NCI-H1092 treated with DMSO at 0.1 percent for 48 hours (cell line): ENCODE measurements around the gene ADRM1.

Experiments
- DNase-seq: peaks from one replicate; lab custom pipeline; 2025; lab: John Stamatoyannopoulos, UW

Gene ADRM1

DNA sequence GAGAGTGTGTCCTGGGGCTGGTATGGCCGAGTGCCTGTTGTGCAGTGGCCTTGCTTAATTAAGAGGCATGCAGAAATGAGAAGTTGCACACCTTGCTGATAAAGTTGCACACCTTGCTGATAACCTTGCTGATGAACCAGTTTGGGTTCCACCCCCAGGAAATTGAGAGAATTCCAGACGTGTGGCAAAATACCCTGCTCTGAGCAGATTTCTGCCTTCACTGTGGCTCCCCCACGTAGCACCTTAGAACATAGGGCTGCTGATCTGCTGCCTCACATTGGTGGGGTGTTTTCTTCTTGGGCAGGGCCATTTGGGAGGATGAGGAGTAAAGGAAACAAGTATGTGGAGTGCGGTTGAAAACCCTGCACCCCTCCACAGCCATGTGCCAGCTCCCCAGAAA is 22.5 kb upstream of the ADRM1 start:
- DNase-seq, result no peak

- DNase-seq, result no peak
These were observed 21.4 kb upstream of the ADRM1 start for GRCh38 chr20:62281161-62281933.

DNA sequence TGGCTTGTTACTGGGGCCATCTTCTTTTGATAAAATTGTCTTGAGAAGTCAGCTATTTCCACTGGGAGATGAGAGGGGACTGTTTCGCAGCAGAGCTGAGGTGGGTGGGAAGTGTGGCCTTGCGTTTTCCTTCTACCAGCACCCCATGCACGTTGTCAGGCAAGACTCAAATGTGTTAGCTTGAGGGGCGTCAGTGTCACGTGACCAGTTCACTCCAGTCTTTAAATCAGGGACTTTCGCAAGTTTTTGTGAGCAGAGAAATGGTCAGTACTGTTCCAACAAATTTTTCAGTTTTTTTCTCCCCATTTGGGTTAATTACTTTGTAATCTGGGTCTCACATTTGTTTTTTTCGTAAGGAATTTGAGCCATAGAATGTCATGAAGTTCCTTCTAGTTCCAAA is 20.7 kb upstream of the ADRM1 start:
- no peak for DNase-seq

GRCh38 chr20:62282877-62283503 is 19.8 kb upstream of the ADRM1 start:
- DNase-seq, result no peak

- DNase-seq, result no peak
These were observed 18.3 kb upstream of the ADRM1 start for GRCh38 chr20:62284448-62284847.

GRCh38 chr20:62285151-62285550 is 17.6 kb upstream of the ADRM1 start:
- DNase-seq, result no peak

DNA sequence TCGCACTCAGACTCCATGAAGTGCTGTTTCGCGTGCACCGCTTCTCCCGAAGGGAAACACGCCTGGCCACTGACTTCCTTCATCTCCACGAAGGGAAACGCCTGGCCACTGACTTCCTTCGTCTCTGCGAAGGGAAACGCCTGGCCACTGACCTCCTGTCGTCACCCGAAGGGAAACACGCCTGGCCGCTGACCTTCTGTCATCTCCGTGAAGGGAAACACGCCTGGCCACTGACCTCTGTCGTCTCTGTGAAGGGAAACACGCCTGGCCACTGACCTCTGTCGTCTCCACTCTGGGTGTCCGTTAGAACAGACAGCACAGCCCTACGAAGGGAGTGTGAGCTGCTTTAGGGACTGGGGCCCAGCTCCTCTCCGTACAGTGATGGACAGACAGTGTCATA is 17.1 kb upstream of the ADRM1 start:
- DNase-seq, result no peak

GRCh38 chr20:62286493-62287064 is 16.2 kb upstream of the ADRM1 start:
- DNase-seq, result no peak

- no peak for DNase-seq
These were observed 15.7 kb upstream of the ADRM1 start for GRCh38 chr20:62287129-62287528.

- DNase-seq, result no peak
These were observed 14.8 kb upstream of the ADRM1 start for GRCh38 chr20:62287759-62288534.

DNA sequence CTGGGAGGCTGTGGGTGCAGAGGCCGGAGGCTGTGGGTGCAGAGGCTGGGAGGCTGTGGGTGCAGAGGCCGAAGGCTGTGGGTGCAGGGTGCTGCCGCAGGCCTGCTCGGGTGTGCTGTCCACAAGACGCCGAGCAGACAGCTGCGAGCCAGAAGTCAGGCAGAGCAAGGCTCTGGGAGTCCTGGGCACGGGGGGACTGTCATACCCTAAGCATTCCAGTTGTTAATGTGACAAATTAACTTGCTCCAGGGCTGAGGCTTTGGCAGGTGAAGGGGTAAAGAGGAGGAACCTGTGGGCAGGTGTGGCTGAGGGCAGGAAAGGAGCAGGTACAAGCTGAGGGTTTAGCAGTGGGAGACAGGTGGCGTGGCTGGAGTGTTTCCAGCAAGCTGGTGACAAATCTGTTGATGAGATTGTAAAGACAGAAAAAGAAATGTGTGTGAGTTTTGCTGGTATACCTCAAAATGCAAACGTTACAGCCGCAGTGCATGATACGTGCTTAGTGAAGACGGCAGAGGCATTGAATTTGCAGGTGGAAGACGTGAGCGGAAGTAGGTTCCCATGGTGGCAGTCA is 14.2 kb upstream of the ADRM1 start:
- no peak for DNase-seq

DNA sequence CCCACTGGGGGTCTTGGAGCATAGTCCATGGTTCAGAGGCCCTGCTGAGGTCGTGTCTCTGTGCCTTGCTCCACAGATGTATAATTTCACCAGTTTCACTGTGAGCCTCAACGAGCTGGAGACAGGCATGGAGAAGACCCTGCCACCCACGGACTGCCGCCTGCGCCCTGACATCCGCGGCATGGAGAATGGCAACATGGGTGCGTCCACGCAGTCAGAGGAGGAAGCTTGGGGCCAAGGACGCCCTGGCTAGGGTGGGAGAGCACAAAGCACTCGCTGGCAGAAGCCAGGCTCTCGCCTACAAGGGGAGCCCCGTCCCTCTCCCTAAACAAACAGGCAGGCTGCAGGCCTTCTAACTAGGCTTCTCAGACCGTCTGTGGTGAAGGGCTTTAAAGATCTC is 13.7 kb upstream of the ADRM1 start:
- DNase-seq, result no peak

- DNase-seq, result no peak
These were observed 12.9 kb upstream of the ADRM1 start for GRCh38 chr20:62289898-62290297.

DNA sequence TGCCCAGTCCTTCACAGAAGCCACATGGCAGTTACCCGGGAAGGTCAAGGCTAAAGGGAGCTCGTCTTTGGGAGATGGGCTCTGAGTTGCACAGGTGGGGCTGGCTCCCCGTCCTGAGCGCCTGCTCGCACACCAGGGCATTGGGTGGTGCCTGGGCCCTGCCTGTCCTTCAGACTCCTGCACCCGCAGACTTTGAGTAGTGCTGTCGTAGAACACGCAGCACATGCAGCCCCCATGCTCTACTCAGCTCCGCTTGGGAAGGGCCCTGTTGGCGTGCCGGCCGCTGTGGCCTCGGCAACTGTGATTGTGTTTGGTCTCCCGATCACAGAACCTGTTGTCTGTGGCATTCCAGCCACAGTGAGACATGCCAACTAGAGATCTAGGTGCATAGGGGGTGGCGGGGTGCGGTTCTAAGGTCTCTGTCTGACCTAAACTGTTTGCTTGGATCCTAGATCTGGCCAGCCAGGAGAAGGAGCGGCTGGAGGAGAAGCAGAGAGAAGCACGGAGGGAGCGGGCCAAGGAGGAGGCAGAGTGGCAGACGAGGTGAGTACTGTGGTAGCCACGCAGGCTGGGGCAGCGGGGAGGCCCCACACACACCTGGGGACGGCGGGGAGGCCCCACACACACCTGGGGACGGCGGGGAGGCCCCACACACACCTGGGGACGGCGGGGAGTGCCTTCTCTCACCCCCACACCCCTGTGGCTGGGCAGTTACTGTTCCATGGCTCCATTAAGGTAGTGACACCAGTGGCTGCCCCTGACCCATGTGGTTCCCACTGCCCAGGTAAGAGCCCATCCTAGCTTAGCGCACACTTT is 11.3 kb upstream of the ADRM1 start:
- no peak for DNase-seq

- no peak for DNase-seq
These were observed 10.7 kb upstream of the ADRM1 start for GRCh38 chr20:62292108-62292507.

DNA sequence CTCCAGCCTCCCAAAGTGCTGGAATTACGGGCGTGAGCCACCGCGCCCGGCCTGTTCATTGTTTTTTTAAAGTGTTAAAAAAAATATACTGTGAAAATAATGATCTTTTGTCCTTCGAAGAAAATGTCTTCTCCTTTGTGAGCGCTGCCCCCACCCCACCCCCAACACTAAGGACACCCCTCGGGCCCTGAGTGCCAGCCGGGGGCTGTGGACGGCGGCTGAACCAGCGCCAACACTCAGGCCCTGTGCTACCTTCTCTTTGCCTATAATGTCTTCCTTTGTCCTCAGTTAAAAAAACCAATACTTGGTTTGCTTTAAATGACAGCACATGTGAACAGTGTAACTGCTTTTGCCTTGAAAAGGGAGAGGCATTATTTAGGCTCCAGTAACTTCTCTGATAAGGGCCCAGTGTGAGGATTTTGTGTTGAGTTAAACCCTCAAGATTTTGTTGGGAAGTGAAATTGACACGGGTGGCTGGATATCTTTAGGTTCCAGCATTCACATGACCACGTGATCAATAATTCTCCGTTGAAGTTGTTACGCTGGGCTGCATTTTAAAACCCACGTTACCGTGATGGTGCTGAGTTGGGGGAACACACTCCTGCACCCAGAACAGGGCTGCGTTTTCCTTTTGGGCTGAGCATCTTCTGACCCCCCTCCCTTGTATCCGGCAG is 9.5 kb upstream of the ADRM1 start:
- DNase-seq, result no peak

- DNase-seq, result no peak
These were observed 8.9 kb upstream of the ADRM1 start for GRCh38 chr20:62293946-62294345.

- DNase-seq, result no peak
These were observed 8.3 kb upstream of the ADRM1 start for GRCh38 chr20:62294516-62294915.

- no peak for DNase-seq
These were observed 5.9 kb upstream of the ADRM1 start for GRCh38 chr20:62296724-62297448.
